Chondrocyte (in vitro differentiated cells): Measurements from ENCODE around the gene SREBF1. TPM values are rescaled to one million over a fixed set of nuclear protein-coding genes. Genes with fewer than 3 reads are reported as not detected.

Experiments
- DNase-seq: peaks from one replicate; pipeline ENCODE4 v3.0.0; 2021; ENCODE audit warnings: mixed read lengths, low spot score
- H3K27ac Mint-ChIP-seq: one replicate; pipeline ENCODE4 v1.8.0; 2021; ENCODE audit warnings: mild to moderate bottlenecking, moderate library complexity, mixed read lengths; ENCODE audit not compliant: unreplicated experiment
- H3K27me3 Mint-ChIP-seq: 2 replicates; pipeline ENCODE4 v1.8.0; 2021; ENCODE audit warnings: low read depth, mixed read lengths
- H3K36me3 Mint-ChIP-seq: 2 replicates; pipeline ENCODE4 v1.8.0; 2021; ENCODE audit warnings: low read depth, mixed read lengths
- H3K4me1 Mint-ChIP-seq: 2 replicates; pipeline ENCODE4 v1.8.0; 2021; ENCODE audit warnings: low read depth, mild to moderate bottlenecking, mixed read lengths
- H3K4me3 Mint-ChIP-seq: one replicate; pipeline ENCODE4 v1.8.0; 2021; ENCODE audit warnings: mild to moderate bottlenecking, moderate library complexity, mixed read lengths; ENCODE audit not compliant: unreplicated experiment
- H3K9me3 Mint-ChIP-seq: 2 replicates; pipeline ENCODE4 v1.8.0; 2021; ENCODE audit warnings: low read depth, mixed read lengths
- total RNA-seq: library from RNA; stranded (reverse); gene quantifications from 3 replicates; pipeline ENCODE4 v1.2.1, GENCODE V29; 2021
- TF ChIP-seq, protein P1 (sequence below): fragments of 200-600 bp; sonication (generic); IDR thresholded peaks from 2 replicates; pipeline ENCODE4 v1.5.0; 2021; ENCODE audit warnings: antibody characterized with exemption, mild to moderate bottlenecking, moderate library complexity

The SREBF1 gene
- total RNA-seq, 1 donor from 2014 or later = 22.8 TPM

- peaks cover 18% of the 10 kb centered on the region for H3K4me1 Mint-ChIP-seq
- H3K4me3 Mint-ChIP-seq = no peak overlapping the region
- TF ChIP-seq, protein P1, sequence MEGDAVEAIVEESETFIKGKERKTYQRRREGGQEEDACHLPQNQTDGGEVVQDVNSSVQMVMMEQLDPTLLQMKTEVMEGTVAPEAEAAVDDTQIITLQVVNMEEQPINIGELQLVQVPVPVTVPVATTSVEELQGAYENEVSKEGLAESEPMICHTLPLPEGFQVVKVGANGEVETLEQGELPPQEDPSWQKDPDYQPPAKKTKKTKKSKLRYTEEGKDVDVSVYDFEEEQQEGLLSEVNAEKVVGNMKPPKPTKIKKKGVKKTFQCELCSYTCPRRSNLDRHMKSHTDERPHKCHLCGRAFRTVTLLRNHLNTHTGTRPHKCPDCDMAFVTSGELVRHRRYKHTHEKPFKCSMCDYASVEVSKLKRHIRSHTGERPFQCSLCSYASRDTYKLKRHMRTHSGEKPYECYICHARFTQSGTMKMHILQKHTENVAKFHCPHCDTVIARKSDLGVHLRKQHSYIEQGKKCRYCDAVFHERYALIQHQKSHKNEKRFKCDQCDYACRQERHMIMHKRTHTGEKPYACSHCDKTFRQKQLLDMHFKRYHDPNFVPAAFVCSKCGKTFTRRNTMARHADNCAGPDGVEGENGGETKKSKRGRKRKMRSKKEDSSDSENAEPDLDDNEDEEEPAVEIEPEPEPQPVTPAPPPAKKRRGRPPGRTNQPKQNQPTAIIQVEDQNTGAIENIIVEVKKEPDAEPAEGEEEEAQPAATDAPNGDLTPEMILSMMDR = no peak
- H3K9me3 Mint-ChIP-seq = no peaks in the 10 kb centered on the region
- DNase-seq = no peak
- H3K36me3 Mint-ChIP-seq = no peaks in the 10 kb centered on the region
- no peak overlapping the region for H3K27ac Mint-ChIP-seq
- no peaks in the 10 kb centered on the region for H3K27me3 Mint-ChIP-seq
Measured at GRCh38 chr17:17830740-17831207, 6.0 kb downstream of the SREBF1 start.

- DNase-seq = no peak
- no peaks in the 10 kb centered on the region for H3K9me3 Mint-ChIP-seq
- H3K27ac Mint-ChIP-seq = no peak overlapping the region
- H3K36me3 Mint-ChIP-seq = no peaks in the 10 kb centered on the region
- TF ChIP-seq, protein P1 = no peak
- H3K4me3 Mint-ChIP-seq = no peak overlapping the region
- no peaks in the 10 kb centered on the region for H3K27me3 Mint-ChIP-seq
- H3K4me1 Mint-ChIP-seq = peaks cover 15% of the 10 kb centered on the region
Measured at GRCh38 chr17:17830269-17830567, 6.6 kb downstream of the SREBF1 start.

- H3K27ac Mint-ChIP-seq = no peak overlapping the region
- no peaks in the 10 kb centered on the region for H3K9me3 Mint-ChIP-seq
- no peak for DNase-seq
- H3K36me3 Mint-ChIP-seq = no peaks in the 10 kb centered on the region
- H3K27me3 Mint-ChIP-seq = no peaks in the 10 kb centered on the region
- H3K4me3 Mint-ChIP-seq = no peak overlapping the region
- TF ChIP-seq, protein P1 = no peak
- peaks cover 23% of the 10 kb centered on the region for H3K4me1 Mint-ChIP-seq
Measured at GRCh38 chr17:17827826-17828621, 8.8 kb downstream of the SREBF1 start.

DNA sequence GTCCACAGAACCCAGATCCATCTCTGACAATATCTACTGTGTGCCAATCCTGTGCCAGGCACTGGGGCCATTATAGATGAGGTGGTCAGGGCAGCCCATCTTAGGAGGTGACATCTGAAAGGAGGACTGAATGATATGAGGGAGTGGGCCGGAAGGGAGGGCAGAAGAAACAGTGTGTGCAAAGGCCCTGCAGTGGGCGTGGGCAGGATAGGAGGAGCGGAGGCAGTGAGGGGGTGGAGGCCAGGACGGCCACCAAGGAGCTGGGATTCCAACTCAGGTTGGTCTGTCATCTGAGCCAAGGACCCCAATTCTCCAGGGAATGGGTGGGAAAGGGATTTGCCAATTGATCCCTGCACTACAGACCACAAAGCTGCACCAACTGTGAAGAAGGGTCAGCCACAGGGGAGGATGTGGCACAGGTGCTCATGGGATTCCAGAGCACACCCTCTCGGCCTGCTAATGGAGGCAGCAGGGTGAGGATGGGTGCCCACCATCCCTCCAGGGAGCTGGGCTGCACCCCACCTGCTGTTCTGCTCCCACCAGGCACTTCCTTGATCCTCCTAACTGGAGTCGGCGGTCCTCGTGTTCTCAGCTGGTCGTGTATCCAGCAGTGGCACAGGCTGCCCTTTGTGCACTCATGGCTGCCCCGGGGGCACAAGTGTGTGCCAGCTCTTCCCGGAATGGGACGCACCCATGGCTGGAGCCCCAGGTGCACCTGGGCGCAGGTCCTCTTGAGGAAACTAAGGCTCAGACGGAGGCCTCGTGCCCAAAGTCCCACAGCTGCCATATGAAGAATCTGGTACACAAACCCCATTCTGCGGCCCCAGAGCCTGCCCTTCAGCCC, 9.6 kb downstream of the SREBF1 start:
- Mint-ChIP-seq H3K4me1 (peaks cover 30% of the 10 kb centered on the region), H3K27ac (no peak overlapping the region), H3K27me3 (no peaks in the 10 kb centered on the region), H3K9me3 (no peaks in the 10 kb centered on the region), H3K4me3 (no peak overlapping the region), H3K36me3 (no peaks in the 10 kb centered on the region)
- DNase-seq = no peak
- TF ChIP-seq, protein P1 = no peak

GRCh38 chr17:17826342-17826713, 10.5 kb downstream of the SREBF1 start:
- H3K4me1 Mint-ChIP-seq = peaks cover 30% of the 10 kb centered on the region
- H3K27me3 Mint-ChIP-seq = no peaks in the 10 kb centered on the region
- no peak for DNase-seq
- H3K4me3 Mint-ChIP-seq = no peak overlapping the region
- TF ChIP-seq, protein P1 = no peak
- H3K36me3 Mint-ChIP-seq = no peaks in the 10 kb centered on the region
- no peaks in the 10 kb centered on the region for H3K9me3 Mint-ChIP-seq
- no peak overlapping the region for H3K27ac Mint-ChIP-seq
